ENCODE measurements around the gene MTO1. TPM values are rescaled to one million over a fixed set of nuclear protein-coding genes. Genes with fewer than 3 reads are reported as not detected.
"Not testable (repeated sequence)": the region's sequence is repeated elsewhere in the genome, so short reads cannot be mapped to it uniquely, and the experiment has no call there.

The MTO1 gene
- total RNA-seq, 1 experiment from 2014 or later, result 19.5 TPM

GRCh38 chr6:73515204-73515655 is 53.7 kb downstream of the MTO1 start:
- BruUV-seq (replicated peaks), result no TSS peak
- no peaks in the 10 kb centered on the region for H3K27me3 ChIP-seq (ENCODE audit: low read length)
- intact Hi-C loops (cut with micrococcal nuclease), result loop anchor here (1.0 kb wide), 1 partner anchor 95 kb away; no protein-coding TSS in a partner anchor
- no peak overlapping the region for H2AFZ ChIP-seq (ENCODE audit: low read length)
- peak overlapping the region; percentile 26; the same call in 1 of the 2 replicates for H3K27ac ChIP-seq (ENCODE audit: low read length)
- peak; percentile 11 for DNase-seq
- ATAC-seq, result peak; percentile 2; the same call in 1 of the 2 replicates
- CTCF ChIA-PET, result no interaction called here
- H3K9me2 ChIP-seq (replicated peaks; ENCODE audit: low read length), result no peaks in the 10 kb centered on the region
- peaks cover 51% of the 10 kb centered on the region for H3K36me3 ChIP-seq (ENCODE audit: low read depth, low read length)
- H3K79me2 ChIP-seq (ENCODE audit: low read length), result peaks cover 38% of the 10 kb centered on the region
- TF ChIP-seq EZH2 (IDR thresholded peaks at IDR 0.05; ENCODE audit: low read length, unreplicated experiment) (no peak), CTCF (conservative IDR thresholded peaks at IDR 0.05; ENCODE audit: low read depth, low read length) (no peak), EZH2phosphoT487 (IDR thresholded peaks at IDR 0.05; ENCODE audit: borderline replicate concordance, low read length) (no peak)
- H3F3A ChIP-seq (ENCODE audit: low read length, unreplicated experiment), result peaks cover 41% of the 10 kb centered on the region
- no peaks in the 10 kb centered on the region for H3K9me3 ChIP-seq (ENCODE audit: low read length)
- POLR2A ChIA-PET (ENCODE audit: unreplicated experiment), result no interaction called here
- peaks cover 45% of the 10 kb centered on the region for H4K20me1 ChIP-seq (ENCODE audit: low read length)
- H3K4me3 ChIP-seq (ENCODE audit: low read length), result no peak overlapping the region
- H3K4me2 ChIP-seq (ENCODE audit: low read length), result no peak overlapping the region
- peaks cover 10% of the 10 kb centered on the region; the same call in 1 of the 2 replicates for H3K4me1 ChIP-seq (ENCODE audit: insufficient read depth, low read length)
- H3K9ac ChIP-seq (ENCODE audit: low read length), result no peak overlapping the region

- Histone ChIP-seq H4K20me1 (ENCODE audit: low read length) (peaks cover 50% of the 10 kb centered on the region), H3K27ac (ENCODE audit: low read length) (peak overlapping the region; percentile 28), H3K4me3 (ENCODE audit: low read length) (peak overlapping the region; percentile 64), H3K36me3 (ENCODE audit: low read depth, low read length) (peaks cover 56% of the 10 kb centered on the region), H2AFZ (ENCODE audit: low read length) (no peak overlapping the region), H3K9me3 (ENCODE audit: low read length) (no peaks in the 10 kb centered on the region), H3F3A (ENCODE audit: low read length, unreplicated experiment) (peaks cover 45% of the 10 kb centered on the region), H3K9me2 (replicated peaks; ENCODE audit: low read length) (no peaks in the 10 kb centered on the region), H3K4me1 (ENCODE audit: insufficient read depth, low read length) (peaks cover 11% of the 10 kb centered on the region; the same call in 1 of the 2 replicates), H3K9ac (ENCODE audit: low read length) (0 out of 2 replicates have a peak overlapping the region, but pooled peaks have one; percentile 21), H3K79me2 (ENCODE audit: low read length) (peaks cover 50% of the 10 kb centered on the region), H3K27me3 (ENCODE audit: low read length) (no peaks in the 10 kb centered on the region), H3K4me2 (ENCODE audit: low read length) (peak overlapping the region; percentile 72)
- intact Hi-C loops (cut with micrococcal nuclease), result no loop called here
- no peak for TF ChIP-seq EZH2phosphoT487 (IDR thresholded peaks at IDR 0.05; ENCODE audit: borderline replicate concordance, low read length)
- TF ChIP-seq EZH2 (IDR thresholded peaks at IDR 0.05; ENCODE audit: low read length, unreplicated experiment), result no peak
- no peak for TF ChIP-seq CTCF (conservative IDR thresholded peaks at IDR 0.05; ENCODE audit: low read depth, low read length)
- no TSS peak for BruUV-seq (replicated peaks)
- ChIA-PET POLR2A (ENCODE audit: unreplicated experiment) (interaction anchor here (0.6 kb wide), 1 partner anchor 63 kb away, joined by 9 read pairs; no protein-coding TSS in a partner anchor), CTCF (no interaction called here)
- no peak for DNase-seq
- no peak for ATAC-seq
Observed at GRCh38 chr6:73516514-73517489, 55.3 kb downstream of the MTO1 start.

GRCh38 chr6:73518100-73518981 is 56.8 kb downstream of the MTO1 start:
- H2AFZ ChIP-seq (ENCODE audit: low read length); CTCF ChIA-PET; ATAC-seq; BruUV-seq (replicated peaks); intact Hi-C loops (cut with micrococcal nuclease); H3K27me3 ChIP-seq (ENCODE audit: low read length); H3K9me3 ChIP-seq (ENCODE audit: low read length); DNase-seq; POLR2A ChIA-PET (ENCODE audit: unreplicated experiment); H3K9me2 ChIP-seq (replicated peaks; ENCODE audit: low read length): not testable (repeated sequence)
- H4K20me1 ChIP-seq (ENCODE audit: low read length), result peaks cover 50% of the 10 kb centered on the region
- peak overlapping the region; percentile 93 for H3K4me3 ChIP-seq (ENCODE audit: low read length)
- peaks cover 26% of the 10 kb centered on the region for H3K4me1 ChIP-seq (ENCODE audit: insufficient read depth, low read length)
- H3K27ac ChIP-seq (ENCODE audit: low read length), result peak overlapping the region; percentile 91; the same call in 1 of the 2 replicates
- peak overlapping the region; percentile 88 for H3K4me2 ChIP-seq (ENCODE audit: low read length)
- H3K36me3 ChIP-seq (ENCODE audit: low read depth, low read length), result peaks cover 56% of the 10 kb centered on the region
- peak overlapping the region; percentile 100 for H3K9ac ChIP-seq (ENCODE audit: low read length)
- H3F3A ChIP-seq (ENCODE audit: low read length, unreplicated experiment), result peaks cover 49% of the 10 kb centered on the region
- H3K79me2 ChIP-seq (ENCODE audit: low read length), result peaks cover 66% of the 10 kb centered on the region

GRCh38 chr6:73518982-73519881 is 57.7 kb downstream of the MTO1 start:
- CTCF ChIA-PET; H2AFZ ChIP-seq (ENCODE audit: low read length); intact Hi-C loops (cut with micrococcal nuclease); DNase-seq; H3K9me2 ChIP-seq (replicated peaks; ENCODE audit: low read length); H3K9me3 ChIP-seq (ENCODE audit: low read length); ATAC-seq; H3K27me3 ChIP-seq (ENCODE audit: low read length): not testable (repeated sequence)
- POLR2A ChIA-PET (ENCODE audit: unreplicated experiment), result interaction anchor here (3.1 kb wide), 1 partner anchor 61 kb away, joined by 51 read pairs; no protein-coding TSS in a partner anchor
- Histone ChIP-seq H3K4me1 (ENCODE audit: insufficient read depth, low read length) (peaks cover 32% of the 10 kb centered on the region), H3K9ac (ENCODE audit: low read length) (peak overlapping the region; percentile 100), H3K36me3 (ENCODE audit: low read depth, low read length) (peaks cover 56% of the 10 kb centered on the region), H3K4me3 (ENCODE audit: low read length) (peak overlapping the region; percentile 93), H4K20me1 (ENCODE audit: low read length) (peaks cover 50% of the 10 kb centered on the region), H3F3A (ENCODE audit: low read length, unreplicated experiment) (peaks cover 48% of the 10 kb centered on the region), H3K79me2 (ENCODE audit: low read length) (peaks cover 75% of the 10 kb centered on the region), H3K27ac (ENCODE audit: low read length) (peak overlapping the region; percentile 91), H3K4me2 (ENCODE audit: low read length) (peak overlapping the region; percentile 88)
- BruUV-seq (replicated peaks), result TSS peak; percentile 31
